Ishikawa (cell line): ENCODE data around the gene P4HTM.

Experiments
- CEBPB ChIP-seq: IDR thresholded peaks from 2 replicates; pipeline ENCODE4 v1.6.1; 2012
- CREB1 ChIP-seq: IDR thresholded peaks from 2 replicates; pipeline ENCODE4 v1.6.1; 2012; ENCODE audit warnings: low read depth
- EGR1 ChIP-seq: IDR thresholded peaks from 2 replicates; pipeline ENCODE4 v1.6.1; 2012
- EP300 ChIP-seq: IDR thresholded peaks from 2 replicates; pipeline ENCODE4 v1.6.1; 2012; ENCODE audit warnings: borderline replicate concordance
- FOXM1 ChIP-seq: IDR thresholded peaks from 2 replicates; pipeline ENCODE4 v1.6.1; 2012; ENCODE audit warnings: low read depth, borderline replicate concordance
- NFIC ChIP-seq: IDR thresholded peaks from 2 replicates; pipeline ENCODE4 v1.6.1; 2012
- RAD21 ChIP-seq: IDR thresholded peaks from 2 replicates; pipeline ENCODE4 v1.6.1; 2012; ENCODE audit warnings: low read depth
- TAF1 ChIP-seq: IDR thresholded peaks from 2 replicates; pipeline ENCODE4 v1.6.1; 2012; ENCODE audit warnings: low read depth, mild to moderate bottlenecking
- TCF12 ChIP-seq: IDR thresholded peaks from 2 replicates; pipeline ENCODE4 v1.6.1; 2012; ENCODE audit warnings: low read depth
- TEAD4 ChIP-seq: IDR thresholded peaks from 2 replicates; pipeline ENCODE4 v1.6.1; 2012
- YY1 ChIP-seq: IDR thresholded peaks from 2 replicates; pipeline ENCODE4 v1.6.1; 2012; ENCODE audit warnings: low read depth
- ZBTB7A ChIP-seq: IDR thresholded peaks from 2 replicates; pipeline ENCODE4 v1.6.1; 2012; ENCODE audit warnings: low read depth
- TF ChIP-seq, protein P1 (sequence below): IDR thresholded peaks from 2 replicates; pipeline ENCODE4 v1.6.1; 2012
- TF ChIP-seq, protein P2 (sequence below): IDR thresholded peaks from 2 replicates; pipeline ENCODE4 v1.6.1; 2012; ENCODE audit warnings: low read depth, mild to moderate bottlenecking
- TF ChIP-seq, protein P3 (sequence below): IDR thresholded peaks from 2 replicates; pipeline ENCODE4 v1.6.1; 2012

P4HTM gene

DNA sequence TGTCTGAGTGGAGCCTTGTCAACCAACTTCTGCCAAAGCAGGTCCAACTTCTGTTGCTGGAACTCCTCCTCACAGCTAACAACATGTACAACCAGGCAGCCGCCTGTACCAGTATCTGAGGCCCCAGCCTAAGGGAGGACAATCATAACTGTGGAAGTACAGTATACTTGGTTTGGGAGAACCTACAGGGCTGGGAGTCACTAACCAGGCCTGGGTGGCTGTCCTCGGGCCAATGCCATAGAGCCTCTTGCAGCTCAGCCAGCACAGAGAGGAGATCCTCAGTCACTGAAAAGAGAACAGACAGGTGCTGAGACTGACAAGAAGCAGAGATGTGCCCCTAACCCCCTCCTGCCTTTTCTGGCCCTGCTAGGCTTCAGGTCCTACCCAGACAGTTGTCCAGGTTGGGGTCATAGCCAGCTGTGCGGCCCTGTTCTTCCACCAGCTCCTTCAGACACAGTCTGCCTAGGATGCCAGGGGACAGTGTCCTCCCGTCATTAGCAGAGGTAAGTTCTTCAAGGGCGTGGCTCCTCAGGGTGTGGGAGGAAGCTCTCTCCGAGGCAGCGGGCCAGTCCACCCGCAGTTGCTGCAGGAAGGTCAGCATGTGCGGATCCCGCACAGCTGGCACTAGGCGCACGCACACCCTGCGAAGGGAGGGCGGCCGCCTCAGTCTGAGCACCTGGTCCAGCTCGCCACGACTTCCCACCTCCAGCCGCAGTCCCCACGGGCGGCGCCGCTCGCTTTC lies 27.4 kb downstream of the P4HTM start:
- TF ChIP-seq ZBTB7A = no peak
- TF ChIP-seq EGR1 = no peak
- TF ChIP-seq TAF1 = no peak; the same call in 1 of the 2 replicates
- no peak for TF ChIP-seq TCF12
- TF ChIP-seq, protein P1, sequence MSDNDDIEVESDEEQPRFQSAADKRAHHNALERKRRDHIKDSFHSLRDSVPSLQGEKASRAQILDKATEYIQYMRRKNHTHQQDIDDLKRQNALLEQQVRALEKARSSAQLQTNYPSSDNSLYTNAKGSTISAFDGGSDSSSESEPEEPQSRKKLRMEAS = no peak
- TF ChIP-seq NFIC = no peak
- TF ChIP-seq YY1 = no peak
- TF ChIP-seq FOXM1 = no peak
- TF ChIP-seq RAD21 = no peak
- TF ChIP-seq, protein P2, sequence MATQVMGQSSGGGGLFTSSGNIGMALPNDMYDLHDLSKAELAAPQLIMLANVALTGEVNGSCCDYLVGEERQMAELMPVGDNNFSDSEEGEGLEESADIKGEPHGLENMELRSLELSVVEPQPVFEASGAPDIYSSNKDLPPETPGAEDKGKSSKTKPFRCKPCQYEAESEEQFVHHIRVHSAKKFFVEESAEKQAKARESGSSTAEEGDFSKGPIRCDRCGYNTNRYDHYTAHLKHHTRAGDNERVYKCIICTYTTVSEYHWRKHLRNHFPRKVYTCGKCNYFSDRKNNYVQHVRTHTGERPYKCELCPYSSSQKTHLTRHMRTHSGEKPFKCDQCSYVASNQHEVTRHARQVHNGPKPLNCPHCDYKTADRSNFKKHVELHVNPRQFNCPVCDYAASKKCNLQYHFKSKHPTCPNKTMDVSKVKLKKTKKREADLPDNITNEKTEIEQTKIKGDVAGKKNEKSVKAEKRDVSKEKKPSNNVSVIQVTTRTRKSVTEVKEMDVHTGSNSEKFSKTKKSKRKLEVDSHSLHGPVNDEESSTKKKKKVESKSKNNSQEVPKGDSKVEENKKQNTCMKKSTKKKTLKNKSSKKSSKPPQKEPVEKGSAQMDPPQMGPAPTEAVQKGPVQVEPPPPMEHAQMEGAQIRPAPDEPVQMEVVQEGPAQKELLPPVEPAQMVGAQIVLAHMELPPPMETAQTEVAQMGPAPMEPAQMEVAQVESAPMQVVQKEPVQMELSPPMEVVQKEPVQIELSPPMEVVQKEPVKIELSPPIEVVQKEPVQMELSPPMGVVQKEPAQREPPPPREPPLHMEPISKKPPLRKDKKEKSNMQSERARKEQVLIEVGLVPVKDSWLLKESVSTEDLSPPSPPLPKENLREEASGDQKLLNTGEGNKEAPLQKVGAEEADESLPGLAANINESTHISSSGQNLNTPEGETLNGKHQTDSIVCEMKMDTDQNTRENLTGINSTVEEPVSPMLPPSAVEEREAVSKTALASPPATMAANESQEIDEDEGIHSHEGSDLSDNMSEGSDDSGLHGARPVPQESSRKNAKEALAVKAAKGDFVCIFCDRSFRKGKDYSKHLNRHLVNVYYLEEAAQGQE = no peak
- TF ChIP-seq TEAD4 = no peak; the same call in 1 of the 2 replicates
- no peak for TF ChIP-seq EP300
- TF ChIP-seq, protein P3, sequence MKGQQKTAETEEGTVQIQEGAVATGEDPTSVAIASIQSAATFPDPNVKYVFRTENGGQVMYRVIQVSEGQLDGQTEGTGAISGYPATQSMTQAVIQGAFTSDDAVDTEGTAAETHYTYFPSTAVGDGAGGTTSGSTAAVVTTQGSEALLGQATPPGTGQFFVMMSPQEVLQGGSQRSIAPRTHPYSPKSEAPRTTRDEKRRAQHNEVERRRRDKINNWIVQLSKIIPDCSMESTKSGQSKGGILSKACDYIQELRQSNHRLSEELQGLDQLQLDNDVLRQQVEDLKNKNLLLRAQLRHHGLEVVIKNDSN = no peak
- no peak for TF ChIP-seq CREB1
- TF ChIP-seq CEBPB = no peak

DNA sequence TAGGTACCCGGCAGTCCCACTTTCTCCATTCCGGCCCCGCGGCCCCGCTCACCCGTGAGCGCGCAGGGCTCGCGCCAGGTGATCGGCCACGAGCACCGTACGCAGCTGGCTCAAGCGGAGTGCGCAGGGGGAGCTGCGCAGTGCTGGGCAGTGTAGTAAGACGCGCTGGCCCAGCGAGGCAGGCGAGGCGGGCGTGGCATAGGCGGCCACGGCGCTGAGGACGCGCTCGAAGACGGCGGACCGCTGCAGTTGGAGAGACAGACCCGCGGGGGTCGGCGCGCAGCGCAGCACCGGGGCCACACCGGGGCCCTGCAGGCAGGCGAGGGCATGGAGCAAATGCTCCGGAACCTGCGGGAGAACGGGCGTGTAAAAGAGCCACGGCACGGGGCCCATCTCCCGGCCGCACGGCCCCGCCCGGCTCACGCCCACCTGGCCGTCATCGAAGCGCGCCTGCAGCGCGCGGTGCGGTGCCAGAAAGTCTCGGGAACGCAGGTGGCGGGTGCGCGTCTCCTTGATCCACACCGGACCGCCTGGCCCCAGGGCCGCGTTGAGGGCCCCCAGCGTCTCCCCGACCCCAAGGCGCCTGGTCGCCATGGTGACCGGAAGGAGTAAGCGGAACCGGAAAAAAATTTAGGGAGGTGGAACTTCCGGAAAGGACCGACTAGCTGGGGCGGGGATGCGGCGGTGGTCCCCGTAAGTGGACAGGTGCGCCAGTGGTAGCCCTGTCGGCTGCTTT lies 28.1 kb downstream of the P4HTM start, which contains the start of gene DALRD3:
DALRD3 (minus strand) TSS at position 610 of the 736 bp plus-strand sequence; CDS start at position 594, 16 bp downstream.
- TF ChIP-seq FOXM1 (0 out of 2 replicates have a peak, but pooled peaks have one; percentile 17), CEBPB (no peak), TEAD4 (0 out of 2 replicates have a peak, but pooled peaks have one; percentile 11), TAF1 (no peak), CREB1 (peak; percentile 81), RAD21 (no peak), EGR1 (no peak), ZBTB7A (0 out of 2 replicates have a peak, but pooled peaks have one; percentile 79), TCF12 (0 out of 2 replicates have a peak, but pooled peaks have one; percentile 12), EP300 (0 out of 2 replicates have a peak, but pooled peaks have one; percentile 8), YY1 (peak; percentile 67), NFIC (no peak)
- TF ChIP-seq, protein P1 = peak; percentile 70
- TF ChIP-seq, protein P3 = no peak
- TF ChIP-seq, protein P2 = no peak

DNA sequence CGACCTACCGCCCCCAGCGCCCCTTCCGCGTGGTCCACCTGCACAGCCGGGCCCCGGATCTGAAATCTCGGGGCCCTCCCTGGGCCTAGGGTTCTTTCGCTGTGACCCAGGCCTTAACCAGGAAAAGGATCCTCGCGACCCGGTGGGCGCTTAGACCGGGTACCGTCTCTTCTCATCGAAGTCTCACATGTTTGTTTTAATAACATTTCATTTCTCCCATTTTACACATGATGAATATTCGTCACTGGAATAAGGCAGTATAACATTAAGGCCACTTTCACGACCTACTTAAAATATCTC lies 28.6 kb downstream of the P4HTM start:
- TF ChIP-seq TCF12 (no peak), EGR1 (no peak), ZBTB7A (no peak), TEAD4 (no peak)
- TF ChIP-seq, protein P1 = no peak

DNA sequence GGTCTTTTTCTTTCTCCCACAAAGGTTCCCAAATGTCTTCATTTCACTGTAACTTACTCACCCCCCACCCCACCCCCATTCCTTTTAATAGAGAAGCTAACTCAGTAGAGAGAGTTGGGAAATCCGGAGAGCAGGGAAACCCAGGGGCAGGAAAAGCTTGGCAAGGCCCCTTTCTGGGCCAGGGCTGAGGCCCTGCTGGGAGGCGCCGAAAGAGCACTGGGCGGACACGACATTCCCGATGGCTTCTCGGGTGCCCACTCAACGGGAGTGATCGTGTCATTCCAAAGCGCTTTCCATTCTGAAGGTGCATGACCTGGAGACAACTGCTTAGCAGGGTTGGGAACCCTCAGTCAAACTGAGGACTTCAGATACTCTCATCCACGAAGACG lies 29.9 kb downstream of the P4HTM start:
- no peak for TF ChIP-seq CREB1
- no peak for TF ChIP-seq RAD21
- TF ChIP-seq, protein P1 = no peak
- TF ChIP-seq NFIC = no peak
- TF ChIP-seq ZBTB7A = no peak
- TF ChIP-seq YY1 = no peak
- TF ChIP-seq, protein P2 = no peak
- no peak for TF ChIP-seq FOXM1
- no peak for TF ChIP-seq CEBPB
- TF ChIP-seq, protein P3 = no peak
- no peak for TF ChIP-seq TCF12
- TF ChIP-seq TAF1 = no peak
- TF ChIP-seq EGR1 = no peak
- no peak for TF ChIP-seq TEAD4
- TF ChIP-seq EP300 = no peak
